K562 (cell line): ENCODE measurements around the gene CPLX4.

ENCODE experiments used
- ATF3 ChIP-seq, 2 experiments: fragments of 450-650 bp in 1 of 2; sonication (generic) in 1 of 2; formaldehyde crosslinking in 1 of 2; IDR thresholded peaks in 1 of 2; conservative IDR thresholded peaks in 1 of 2; 2 replicates each; pipeline versions ENCODE4 v1.6.1 to v1.8.1; 2016 to 2023; ENCODE audit warnings: mild to moderate bottlenecking in 2 of 2, moderate library complexity in 2 of 2, inconsistent platforms in 1 of 2, missing genetic modification reagents in 1 of 2
- CREB1 ChIP-seq, 2 experiments: sonication (generic) in 1 of 2; formaldehyde crosslinking in 1 of 2; IDR thresholded peaks; 2 replicates each; pipeline versions ENCODE4 v1.6.1 to v1.8.0; 2012 to 2022; ENCODE audit warnings: inconsistent platforms in 1 of 2, mild to moderate bottlenecking in 1 of 2, missing genetic modification reagents in 1 of 2, moderate library complexity in 1 of 2
- EZH2 ChIP-seq: IDR thresholded peaks from 2 replicates; pipeline ENCODE4 v1.6.1; 2012; ENCODE audit warnings: low read depth, mild to moderate bottlenecking, inconsistent platforms, low read length, borderline replicate concordance
- GATA2 ChIP-seq: sonication (generic); formaldehyde crosslinking; IDR thresholded peaks from 2 replicates; pipeline ENCODE4 v1.4.0; 2020; ENCODE audit warnings: mild to moderate bottlenecking, missing genetic modification reagents
- KDM1A ChIP-seq, 2 experiments: fragments of 450-650 bp; IDR thresholded peaks; 2 replicates each; pipeline ENCODE4 v1.6.1; 2016; ENCODE audit warnings: mild to moderate bottlenecking in 2 of 2
- LCOR ChIP-seq: sonication (generic); formaldehyde crosslinking; IDR thresholded peaks from 2 replicates; pipeline ENCODE4 v1.8.0; 2022; ENCODE audit warnings: mild to moderate bottlenecking, missing genetic modification reagents
- MAZ ChIP-seq, 2 experiments: fragments of 450-650 bp in 1 of 2; sonication (generic) in 1 of 2; formaldehyde crosslinking; IDR thresholded peaks in 1 of 2; conservative IDR thresholded peaks in 1 of 2; 2 replicates each; pipeline versions ENCODE4 v1.4.0 to v1.5.0; 2020; ENCODE audit warnings: mild to moderate bottlenecking in 1 of 2, missing genetic modification reagents in 1 of 2
- MXI1 ChIP-seq: IDR thresholded peaks from 2 replicates; pipeline ENCODE4 v1.6.1; 2011; ENCODE audit warnings: low read depth, mild to moderate bottlenecking, improper control_type of control experiment, low read length
- NRF1 ChIP-seq, 2 experiments: fragments of 450-650 bp; IDR thresholded peaks in 1 of 2; conservative IDR thresholded peaks in 1 of 2; 2 replicates each; pipeline ENCODE4 v1.6.1; 2014; ENCODE audit warnings: mild to moderate bottlenecking in 2 of 2
- SMARCA5 ChIP-seq: fragments of 450-650 bp; IDR thresholded peaks from 2 replicates; pipeline ENCODE4 v1.6.1; 2016
- ZNF639 ChIP-seq, 2 experiments: fragments of 200-800 bp in 1 of 2; sonication (Bioruptor generic) in 1 of 2; sonication (generic) in 1 of 2; formaldehyde crosslinking in 1 of 2; IDR thresholded peaks in 1 of 2; conservative IDR thresholded peaks in 1 of 2; 2 replicates each; pipeline versions ENCODE4 v1.5.0 to v1.6.1; 2016 to 2020; ENCODE audit warnings: missing compliant biosample characterization in 1 of 2, missing genetic modification characterization in 1 of 2, missing genetic modification reagents in 1 of 2

- TF ChIP-seq NRF1 (conservative IDR thresholded peaks at IDR 0.05 in 1 of 2, IDR thresholded peaks at IDR 0.05 in 1 of 2) (no peak), SMARCA5 (no peak), MAZ (CRISPR knock-in tag; conservative IDR thresholded peaks at IDR 0.05 in 1 of 2, IDR thresholded peaks at IDR 0.05 in 1 of 2) (no peak), CREB1 (IDR thresholded peaks at IDR 0.05) (no peak), CREB1 (CRISPR knock-in tag; IDR thresholded peaks at IDR 0.05) (no peak), ZNF639 (CRISPR knock-in tag; conservative IDR thresholded peaks at IDR 0.05 in 1 of 2, IDR thresholded peaks at IDR 0.05 in 1 of 2) (no peak), KDM1A (IDR thresholded peaks at IDR 0.05) (no peak), ATF3 (IDR thresholded peaks at IDR 0.05) (no peak), ATF3 (CRISPR knock-in tag; conservative IDR thresholded peaks at IDR 0.05) (no peak), GATA2 (CRISPR knock-in tag) (no peak), MXI1 (no peak), EZH2 (no peak), LCOR (CRISPR knock-in tag) (no peak)
Observed at GRCh38 chr18:59340312-59340711, 21.9 kb upstream of the CPLX4 start.
